ENCODE measurements around the gene SLC1A7.

DNA sequence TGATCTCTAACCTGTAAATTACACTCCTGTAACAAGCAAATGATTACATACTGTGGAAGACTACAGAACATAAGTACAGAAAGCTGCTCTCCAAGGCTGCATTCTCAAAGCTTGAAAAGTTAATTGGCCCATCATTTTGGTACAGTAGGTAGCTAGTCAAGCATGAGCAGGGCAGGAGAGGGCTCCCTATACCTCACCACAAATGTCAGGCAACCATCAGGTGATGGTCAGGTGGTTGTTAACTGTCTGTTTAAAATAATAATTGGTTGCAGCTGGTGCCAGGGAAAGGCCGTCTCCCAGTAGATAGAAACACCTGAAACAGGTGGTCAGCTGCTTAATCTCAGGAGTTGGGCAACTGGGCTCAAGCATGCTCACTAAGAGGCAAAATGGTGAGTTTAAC, 13.1 kb upstream of the SLC1A7 start:
- TF ChIP-seq EZH2 (IDR thresholded peaks at IDR 0.05; ENCODE audit: borderline replicate concordance, insufficient read depth, low read length, poor library complexity, severe bottlenecking) (no peak), RAD21 (conservative IDR thresholded peaks at IDR 0.05) (no peak)
- TF ChIP-seq, protein P1, sequence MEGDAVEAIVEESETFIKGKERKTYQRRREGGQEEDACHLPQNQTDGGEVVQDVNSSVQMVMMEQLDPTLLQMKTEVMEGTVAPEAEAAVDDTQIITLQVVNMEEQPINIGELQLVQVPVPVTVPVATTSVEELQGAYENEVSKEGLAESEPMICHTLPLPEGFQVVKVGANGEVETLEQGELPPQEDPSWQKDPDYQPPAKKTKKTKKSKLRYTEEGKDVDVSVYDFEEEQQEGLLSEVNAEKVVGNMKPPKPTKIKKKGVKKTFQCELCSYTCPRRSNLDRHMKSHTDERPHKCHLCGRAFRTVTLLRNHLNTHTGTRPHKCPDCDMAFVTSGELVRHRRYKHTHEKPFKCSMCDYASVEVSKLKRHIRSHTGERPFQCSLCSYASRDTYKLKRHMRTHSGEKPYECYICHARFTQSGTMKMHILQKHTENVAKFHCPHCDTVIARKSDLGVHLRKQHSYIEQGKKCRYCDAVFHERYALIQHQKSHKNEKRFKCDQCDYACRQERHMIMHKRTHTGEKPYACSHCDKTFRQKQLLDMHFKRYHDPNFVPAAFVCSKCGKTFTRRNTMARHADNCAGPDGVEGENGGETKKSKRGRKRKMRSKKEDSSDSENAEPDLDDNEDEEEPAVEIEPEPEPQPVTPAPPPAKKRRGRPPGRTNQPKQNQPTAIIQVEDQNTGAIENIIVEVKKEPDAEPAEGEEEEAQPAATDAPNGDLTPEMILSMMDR (IDR thresholded peaks at IDR 0.05; ENCODE audit: poor library complexity, severe bottlenecking): no peak
